ENCODE results near the gene ELL2. TPM values are rescaled to one million over a fixed set of nuclear protein-coding genes. Genes with fewer than 3 reads are reported as not detected.

Gene ELL2
- total and polyA plus RNA-seq, 11 donors: 6.7 to 74.5 (median 31.1) TPM

- Histone ChIP-seq H3K4me1 (peaks cover 0 to 68% (median 20%) of the 10 kb centered on the region in 12 donors), H3K27ac (peak overlapping the region in 7 of 12 donors; percentile 6 to 98 (median 18)), H3K27me3 (no peaks in the 10 kb centered on the region), H3K4me3 (peak overlapping the region in 2 of 12 donors; percentile 68 to 72), H3K9me3 (no peaks in the 10 kb centered on the region), H3K36me3 (no peaks in the 10 kb centered on the region)
- intact Hi-C loops (cut with DNase I): loop anchor here in 2 of 10 donors (5.0 kb wide), 2 partner anchors 34 to 189 kb away; partner anchors contain the start of gene RFESD (in 1 of the 2)
- ATAC-seq (no peak), DNase-seq (no peak)
- no peak for TF ChIP-seq CTCF (IDR thresholded peaks at IDR 0.05)
- no peak for TF ChIP-seq POLR2A (IDR thresholded peaks at IDR 0.05)
- WGBS, 4 donors: 85 to 97% (median 90%) methylated on average over 1 of the region's 1 CpG
Measured at GRCh38 chr5:95836544-95836943, 125.1 kb downstream of the ELL2 start.

- ATAC-seq (peak in 3 of 4 donors; percentile 1 to 18 (median 18)), DNase-seq (no peak)
- no peaks in the 10 kb centered on the region for H3K9me3 ChIP-seq
- peaks cover 0 to 62% (median 18%) of the 10 kb centered on the region in 12 donors for H3K4me1 ChIP-seq
- H3K4me3 ChIP-seq: peak overlapping the region in 9 of 12 donors; percentile 59 to 74 (median 65)
- no peak for TF ChIP-seq POLR2A (IDR thresholded peaks at IDR 0.05)
- TF ChIP-seq CTCF (IDR thresholded peaks at IDR 0.05): no peak
- 51 to 56% (median 54%) methylated on average over 10 of the region's 10 CpGs for WGBS, 4 donors
- peak overlapping the region; percentile 24 to 98 (median 88) for H3K27ac ChIP-seq
- H3K27me3 ChIP-seq: no peaks in the 10 kb centered on the region
- intact Hi-C loops (cut with DNase I): loop anchor here in 2 of 10 donors (5.0 kb wide), 2 partner anchors 34 to 189 kb away; partner anchors contain the start of gene RFESD (in 1 of the 2)
- H3K36me3 ChIP-seq: no peaks in the 10 kb centered on the region
Measured at GRCh38 chr5:95835682-95836385, 125.8 kb downstream of the ELL2 start.

Other genes with a start within 250 kb of the ELL2 start
- gene RHOBTB3, start 230.5 kb downstream of the ELL2 start, total RNA-seq: 100 to 1,000 TPM in 2 of 9 donors, 10 to 100 TPM in 7; 62.9 to 116 (median 86.7) TPM
- gene RHOBTB3, start 230.5 kb downstream of the ELL2 start, polyA plus RNA-seq: 10 to 100 TPM; 24.3 to 30.2 TPM
- gene GLRX, start 139.1 kb downstream of the ELL2 start, total RNA-seq: 100 to 1,000 TPM in 6 of 9 donors, 10 to 100 TPM in 3; 69.7 to 293 (median 114) TPM
- 100 to 1,000 TPM; 126 to 143 TPM for gene GLRX, start 139.1 kb downstream of the ELL2 start, polyA plus RNA-seq

Data from heart left ventricle (tissue), 16 donors.